IMR-90 (cell line): Measurements from ENCODE around the gene CANX. TPM values are rescaled to one million over a fixed set of nuclear protein-coding genes. Genes with fewer than 3 reads are reported as not detected.

ENCODE experiments used
- ATAC-seq: fragments of 200-7000 bp; cut with Tn5 transposase; 2 replicates; pipeline ENCODE4 v1.9.1; 2020; ENCODE audit warnings: low read depth, mild to moderate bottlenecking, moderate library complexity
- BruUV-seq: library from RNA; stranded (reverse); fragments of 400-500 nt; replicated peaks from 2 replicates; lab custom pipeline; 2021; lab: Mats Ljungman, UMichigan
- CTCF ChIA-PET: fragments of 300-600 bp; formaldehyde crosslinking; extraction: SDS; loops from one replicate; lab custom pipeline; 2021; ENCODE audit warnings: antibody characterized with exemption; lab: Yijun Ruan, JAX
- POLR2A ChIA-PET: fragments of 300-600 bp; sonication (Branson Sonifier 250); formaldehyde crosslinking; loops from one replicate; lab custom pipeline; 2022; ENCODE audit warnings: antibody characterized with exemption; ENCODE audit not compliant: unreplicated experiment; lab: Charles Lee
- DNase-seq: peaks from one replicate; pipeline ENCODE4 v3.0.0; 2013
- H2AFZ ChIP-seq: replicated peaks from 2 replicates; pipeline ENCODE3; 2013; ENCODE audit warnings: low read length, mild to moderate bottlenecking; ENCODE audit not compliant: poor library complexity
- H2AK5ac ChIP-seq: 2 replicates; pipeline ENCODE4 v1.6.1; 2013; ENCODE audit warnings: low read depth, low read length, inconsistent platforms
- H2AK9ac ChIP-seq: replicated peaks from 2 replicates; pipeline ENCODE3; 2013; ENCODE audit warnings: mild to moderate bottlenecking, low read depth, low read length, moderate library complexity; ENCODE audit not compliant: poor library complexity
- H2BK120ac ChIP-seq: 2 replicates; pipeline ENCODE4 v1.6.1; 2013; ENCODE audit warnings: low read depth, low read length, inconsistent platforms
- H2BK15ac ChIP-seq: 3 replicates; pipeline ENCODE4 v1.6.1; 2013; ENCODE audit warnings: low read depth, low read length, inconsistent platforms
- H2BK20ac ChIP-seq: 2 replicates; pipeline ENCODE4 v1.6.1; 2013; ENCODE audit warnings: low read depth, mild to moderate bottlenecking, inconsistent platforms, low read length, moderate library complexity
- H2BK5ac ChIP-seq: 2 replicates; pipeline ENCODE4 v1.6.1; 2013; ENCODE audit warnings: mild to moderate bottlenecking, low read depth, low read length, inconsistent platforms; ENCODE audit not compliant: poor library complexity, severe bottlenecking
- H3K14ac ChIP-seq: replicated peaks from 2 replicates; pipeline ENCODE4 v1.6.1; 2013; ENCODE audit warnings: low read depth, low read length, inconsistent platforms
- H3K18ac ChIP-seq: 2 replicates; pipeline ENCODE4 v1.6.1; 2013; ENCODE audit warnings: low read depth, low read length, control low read depth
- H3K23ac ChIP-seq: 2 replicates; pipeline ENCODE4 v1.6.1; 2013; ENCODE audit warnings: low read depth, low read length, inconsistent platforms
- H3K27ac ChIP-seq: 2 replicates; pipeline ENCODE4 v1.5.1; 2013; ENCODE audit warnings: mild to moderate bottlenecking, control low read depth, low read length; ENCODE audit not compliant: insufficient read depth
- H3K27me3 ChIP-seq: 2 replicates; pipeline ENCODE4 v1.6.1; 2013; ENCODE audit warnings: low read length; ENCODE audit not compliant: control insufficient read depth, insufficient read depth
- H3K36me3 ChIP-seq: 2 replicates; pipeline ENCODE4 v1.6.1; 2013; ENCODE audit warnings: low read length, mixed read lengths; ENCODE audit not compliant: control insufficient read depth, insufficient read depth
- H3K4ac ChIP-seq: 2 replicates; pipeline ENCODE4 v1.6.1; 2013; ENCODE audit warnings: low read depth, low read length, inconsistent platforms
- H3K4me1 ChIP-seq: 2 replicates; pipeline ENCODE4 v1.6.1; 2013; ENCODE audit warnings: low read length, mixed read lengths; ENCODE audit not compliant: control insufficient read depth, insufficient read depth
- H3K4me2 ChIP-seq: 2 replicates; pipeline ENCODE4 v1.6.1; 2013; ENCODE audit warnings: low read depth, mild to moderate bottlenecking, control low read depth, low read length, moderate library complexity
- H3K4me3 ChIP-seq: 2 replicates; pipeline ENCODE4 v1.5.1; 2013; ENCODE audit warnings: low read depth, mild to moderate bottlenecking, control low read depth, low read length, moderate library complexity; ENCODE audit not compliant: insufficient read depth
- H3K56ac ChIP-seq: 2 replicates; pipeline ENCODE4 v1.6.1; 2013; ENCODE audit warnings: low read length, inconsistent platforms; ENCODE audit not compliant: insufficient read depth; ENCODE audit errors: extremely low read depth
- H3K79me1 ChIP-seq, 2 experiments: 2 replicates each; pipeline ENCODE4 v1.6.1; 2013; ENCODE audit warnings: low read length in 2 of 2, inconsistent platforms in 1 of 2, low read depth in 1 of 2
- H3K9ac ChIP-seq: 2 replicates; pipeline ENCODE4 v1.6.1; 2013; ENCODE audit warnings: low read depth, low read length, control low read depth
- H3K9me1 ChIP-seq: 2 replicates; pipeline ENCODE4 v1.6.1; 2013; ENCODE audit warnings: low read length, inconsistent platforms; ENCODE audit not compliant: insufficient read depth
- H3K9me3 ChIP-seq: 2 replicates; pipeline ENCODE4 v1.6.1; 2013; ENCODE audit warnings: low read length; ENCODE audit not compliant: control insufficient read depth, insufficient read depth
- H4K20me1 ChIP-seq: 2 replicates; pipeline ENCODE4 v1.6.1; 2013; ENCODE audit warnings: low read length, inconsistent platforms; ENCODE audit not compliant: insufficient read depth
- H4K5ac ChIP-seq: 2 replicates; pipeline ENCODE4 v1.6.1; 2013; ENCODE audit warnings: mild to moderate bottlenecking, low read depth, low read length, control low read depth
- H4K8ac ChIP-seq, 2 experiments: 2 replicates each; pipeline ENCODE4 v1.6.1; 2013; ENCODE audit warnings: low read depth in 2 of 2, low read length in 2 of 2, control low read depth in 1 of 2, inconsistent platforms in 1 of 2
- H4K91ac ChIP-seq: 2 replicates; pipeline ENCODE4 v1.6.1; 2013; ENCODE audit warnings: low read depth, low read length, inconsistent platforms; ENCODE audit not compliant: insufficient read depth
- BHLHE40 ChIP-seq: fragments of 150-350 bp; IDR thresholded peaks from 2 replicates; pipeline ENCODE4 v1.6.1; 2016; ENCODE audit warnings: mild to moderate bottlenecking, low read depth, low read length
- CEBPB ChIP-seq: IDR thresholded peaks from 2 replicates; pipeline ENCODE4 v1.6.1; 2012; ENCODE audit warnings: low read depth, low read length, improper control_type of control experiment
- CHD1 ChIP-seq: IDR thresholded peaks from 2 replicates; pipeline ENCODE4 v1.6.1; 2012; ENCODE audit warnings: low read depth, low read length, improper control_type of control experiment
- CTCF ChIP-seq: conservative IDR thresholded peaks from 2 replicates; pipeline ENCODE4 v1.5.1; 2012; ENCODE audit warnings: mild to moderate bottlenecking, low read depth, low read length, improper control_type of control experiment
- ELK1 ChIP-seq: fragments of 150-350 bp; IDR thresholded peaks from 2 replicates; pipeline ENCODE4 v1.6.1; 2016; ENCODE audit warnings: low read depth, mild to moderate bottlenecking, low read length, moderate library complexity, borderline replicate concordance
- FOS ChIP-seq: fragments of 150-350 bp; IDR thresholded peaks from 2 replicates; pipeline ENCODE4 v1.6.1; 2016; ENCODE audit warnings: low read depth, low read length
- MAFK ChIP-seq: IDR thresholded peaks from 2 replicates; pipeline ENCODE4 v1.6.1; 2012; ENCODE audit warnings: low read depth, low read length, improper control_type of control experiment
- MAZ ChIP-seq: IDR thresholded peaks from 2 replicates; pipeline ENCODE4 v1.6.1; 2012; ENCODE audit warnings: low read depth, mild to moderate bottlenecking, low read length, improper control_type of control experiment, moderate library complexity, borderline replicate concordance
- MXI1 ChIP-seq: IDR thresholded peaks from 2 replicates; pipeline ENCODE4 v1.6.1; 2012; ENCODE audit warnings: low read depth, mild to moderate bottlenecking, low read length, moderate library complexity, borderline replicate concordance
- NFE2L2 ChIP-seq: fragments of 150-350 bp; IDR thresholded peaks from 2 replicates; pipeline ENCODE4 v1.6.1; 2016; ENCODE audit warnings: low read depth, mild to moderate bottlenecking, low read length
- POLR2A ChIP-seq: IDR thresholded peaks from 2 replicates; pipeline ENCODE4 v1.6.1; 2012; ENCODE audit warnings: mild to moderate bottlenecking, low read depth, low read length
- RAD21 ChIP-seq: IDR thresholded peaks from 2 replicates; pipeline ENCODE4 v1.6.1; 2012; ENCODE audit warnings: low read length, improper control_type of control experiment
- RCOR1 ChIP-seq: IDR thresholded peaks from 2 replicates; pipeline ENCODE4 v1.6.1; 2012; ENCODE audit warnings: mild to moderate bottlenecking, low read length, improper control_type of control experiment; ENCODE audit not compliant: insufficient replicate concordance
- RFX5 ChIP-seq: IDR thresholded peaks from 2 replicates; pipeline ENCODE4 v1.8.0; 2012; ENCODE audit warnings: low read depth, mild to moderate bottlenecking, low read length, moderate library complexity
- SMC3 ChIP-seq: fragments of 150-350 bp; IDR thresholded peaks from 2 replicates; pipeline ENCODE4 v1.6.1; 2016; ENCODE audit warnings: low read depth, mild to moderate bottlenecking, antibody characterized with exemption, low read length, moderate library complexity
- USF2 ChIP-seq: fragments of 150-350 bp; IDR thresholded peaks from 2 replicates; pipeline ENCODE4 v1.6.1; 2017; ENCODE audit warnings: mild to moderate bottlenecking, antibody characterized with exemption, low read length, low read depth
- WGBS, 2 experiments: methylation state at CpG; one replicate each; pipeline versions ENCODE4 v1.1.5 to v1.1.7; 2013; ENCODE audit warnings: missing lambda C conversion rate in 2 of 2; ENCODE audit not compliant: insufficient read length in 1 of 2; ENCODE audit errors: extremely low coverage in 2 of 2; 5-methylcytosine and 5-hydroxymethylcytosine counted together
- dilution Hi-C: fragments of 300-500 bp; cut with HindIII; formaldehyde crosslinking; loops from one replicate; pipeline ENCODE4 v1.14.3; 2018; ENCODE audit warnings: low sequenced_read_pairs; ENCODE audit not compliant: unreplicated experiment
- in situ Hi-C: fragments of 300-500 bp; cut with MboI; formaldehyde crosslinking; loops from 3 replicates; pipeline ENCODE4 v1.14.3; 2019; ENCODE audit warnings: low sequenced_read_pairs, inconsistent platforms, mixed read lengths
- intact Hi-C: fragments of 100-400 bp; cut with micrococcal nuclease; formaldehyde crosslinking; loops from 2 replicates; pipeline ENCODE4 v1.10.0; 2022
- polyA plus RNA-seq, 3 experiments: library from polyadenylated mRNA; depleted of rRNA; stranded (reverse); fragments of >200 nt; gene quantifications; 2 replicates each; pipeline ENCODE4 v1.2.3, GENCODE V29; 2012; ENCODE audit warnings: low replicate concordance in 1 of 3
- total RNA-seq: library from RNA; depleted of rRNA; stranded (reverse); fragments of >200 nt; gene quantifications from 2 replicates; pipeline ENCODE4 v1.2.3, GENCODE V29; 2012

The CANX gene
- total and polyA plus RNA-seq, 2 of the 4 experiments (the other 2 are of a cell fraction), result 216 to 345 TPM

- no peak overlapping the region for H2AK9ac ChIP-seq
- no peak overlapping the region for H4K8ac ChIP-seq
- WGBS, 2 experiments, result 83% methylated on average over 1 of the region's 3 CpGs; no CpG with 5 or more reads in 1 of the 2 experiments
- no peak overlapping the region for H3K56ac ChIP-seq
- ChIA-PET CTCF (interaction anchor here (0.7 kb wide), 1 partner anchor 87 kb away, joined by 3 read pairs; no protein-coding TSS in a partner anchor), POLR2A (no interaction called here)
- no peak overlapping the region for H3K27ac ChIP-seq
- H4K5ac ChIP-seq, result no peak overlapping the region
- no TSS peak for BruUV-seq
- no peak overlapping the region for H4K91ac ChIP-seq
- no peak overlapping the region for H2AFZ ChIP-seq
- no peak overlapping the region for H3K4ac ChIP-seq
- no peak overlapping the region for H3K18ac ChIP-seq
- peaks cover 8% of the 10 kb centered on the region for H3K36me3 ChIP-seq
- H3K4me1 ChIP-seq, result peaks cover 2% of the 10 kb centered on the region; the same call in 1 of the 2 replicates
- no peak overlapping the region for H2BK120ac ChIP-seq
- H2BK5ac ChIP-seq, result no peak overlapping the region
- H3K9me3 ChIP-seq, result no peaks in the 10 kb centered on the region
- no peak overlapping the region for H2BK15ac ChIP-seq
- ATAC-seq (no peak), DNase-seq (no peak)
- H2BK20ac ChIP-seq, result no peak overlapping the region
- no peak overlapping the region for H3K9ac ChIP-seq
- peaks cover 16 to 26% of the 10 kb centered on the region in 2 experiments for H3K79me1 ChIP-seq
- H2AK5ac ChIP-seq, result no peak overlapping the region
- H3K9me1 ChIP-seq, result peaks cover 4% of the 10 kb centered on the region; the same call in 1 of the 2 replicates
- H3K23ac ChIP-seq, result peak overlapping the region; percentile 61
- H3K27me3 ChIP-seq, result no peaks in the 10 kb centered on the region
- intact Hi-C loops (loop anchor here (5.0 kb wide), 2 partner anchors 36 to 74 kb away; partner anchors contain the start of genes HNRNPH1 and MAML1), in situ Hi-C loops (no loop called here), dilution Hi-C loops (no loop called here)
- no peak for TF ChIP-seq ELK1
- TF ChIP-seq MAZ, result no peak
- no peak for TF ChIP-seq BHLHE40
- TF ChIP-seq RAD21, result no peak
- TF ChIP-seq USF2, result no peak
- TF ChIP-seq CEBPB, result no peak
- no peak for TF ChIP-seq RFX5
- no peak for TF ChIP-seq MAFK
- no peak for TF ChIP-seq FOS
- no peak for TF ChIP-seq POLR2A
- TF ChIP-seq CTCF, result no peak
- TF ChIP-seq MXI1, result no peak
- no peak for TF ChIP-seq NFE2L2
- no peak for TF ChIP-seq CHD1
- no peak for TF ChIP-seq RCOR1
- TF ChIP-seq SMC3, result no peak
- H3K14ac ChIP-seq, result no peak overlapping the region
- H4K20me1 ChIP-seq, result peaks cover 18% of the 10 kb centered on the region
- no peak overlapping the region for H3K4me3 ChIP-seq
- no peak overlapping the region for H3K4me2 ChIP-seq
These were observed 2.2 kb upstream of the CANX start for GRCh38 chr5:179696603-179697002.
